Naive B cell (primary cell): Measurements from ENCODE around the gene TMEM132A. TPM values are rescaled to one million over a fixed set of nuclear protein-coding genes. Genes with fewer than 3 reads are reported as not detected.
A peak's percentile ranks its signal among the peaks of the same experiment; 100 is the strongest.

Source experiments
- ATAC-seq, 2 donors: fragments of 150-1000 bp; cut with Tn5 transposase; 2 replicates each; pipeline ENCODE4 v1.10.0; 2021; ENCODE audit warnings: low read depth in 2 of 2, mild to moderate bottlenecking in 2 of 2, moderate library complexity in 2 of 2
- DNase-seq: peaks from one replicate; pipeline ENCODE4 v3.0.0; 2022
- H3K27ac Mint-ChIP-seq, 6 donors: one replicate each; pipeline ENCODE4 v1.8.0; 2020 to 2022; ENCODE audit warnings: mild to moderate bottlenecking in 6 of 6, mixed read lengths in 6 of 6, moderate library complexity in 5 of 6, inconsistent platforms in 2 of 6
- H3K27me3 Mint-ChIP-seq, 3 donors: one replicate each; pipeline ENCODE4 v1.8.0; 2021 to 2022; ENCODE audit warnings: mixed read lengths in 3 of 3, mild to moderate bottlenecking in 1 of 3
- H3K36me3 Mint-ChIP-seq, 2 donors: one replicate each; pipeline ENCODE4 v1.8.0; 2020 to 2022; ENCODE audit warnings: mixed read lengths in 2 of 2, inconsistent platforms in 1 of 2, mild to moderate bottlenecking in 1 of 2
- H3K4me1 Mint-ChIP-seq, 3 donors: one replicate each; pipeline ENCODE4 v1.8.0; 2020 to 2022; ENCODE audit warnings: mixed read lengths in 3 of 3, inconsistent platforms in 1 of 3, mild to moderate bottlenecking in 1 of 3, moderate library complexity in 1 of 3
- H3K4me3 Mint-ChIP-seq, 8 donors: one replicate each; pipeline ENCODE4 v1.8.0; 2020 to 2022; ENCODE audit warnings: mild to moderate bottlenecking in 8 of 8, mixed read lengths in 8 of 8, moderate library complexity in 8 of 8, inconsistent platforms in 2 of 8
- H3K9me3 Mint-ChIP-seq, 7 donors: one replicate each; pipeline ENCODE4 v1.8.0; 2020 to 2022; ENCODE audit warnings: mixed read lengths in 7 of 7, mild to moderate bottlenecking in 5 of 7, inconsistent platforms in 2 of 7, moderate library complexity in 1 of 7
- polyA plus RNA-seq, 6 donors: library from polyadenylated mRNA; unstranded; fragments of 300-500 nt; fragmentation: Illumina TruSeq; gene quantifications; one replicate each; pipeline ENCODE4 v1.2.3, GENCODE V29; 2021; ENCODE audit warnings: low read depth in 6 of 6

The TMEM132A gene
- 1 to 10 TPM in 1 of 6 donors, under 1 TPM in 3, not detected in 2; 0.23 to 1.2 (median 0.40) TPM for polyA plus RNA-seq

GRCh38 chr11:60924110-60924905 is at the start of gene TMEM132A:
TSS of gene TMEM132A (plus strand) at chr11:60924460. CDS start at chr11:60924634, 174 bp downstream.
- peak; percentile 45 to 55 for ATAC-seq

GRCh38 chr11:60875366-60876167 is 48.7 kb upstream of the TMEM132A start:
- Mint-ChIP-seq H3K27me3 (peaks cover 0 to 4% (median 0%) of the 10 kb centered on the region in 3 donors), H3K36me3 (peaks cover 3% of the 10 kb centered on the region in 2 donors), H3K9me3 (no peaks in the 10 kb centered on the region), H3K4me1 (peaks cover 0 to 3% (median under 1%) of the 10 kb centered on the region in 3 donors), H3K4me3 (no peak overlapping the region), H3K27ac (no peak overlapping the region)
- DNase-seq (no peak), ATAC-seq (no peak)

More at GRCh38 chr11:60924110-60924905, at the start of gene TMEM132A:
- peaks cover 27 to 37% (median 34%) of the 10 kb centered on the region in 3 donors for H3K4me1 Mint-ChIP-seq
- peaks cover 7 to 29% (median 17%) of the 10 kb centered on the region in 3 donors for H3K27me3 Mint-ChIP-seq
- peaks cover 31% of the 10 kb centered on the region in 2 donors for H3K36me3 Mint-ChIP-seq
- peak within 1 kb of the TSS; percentile 67 to 86 (median 76) for H3K4me3 Mint-ChIP-seq
- no peak for DNase-seq
- peaks cover 0 to 2% (median 0%) of the 10 kb centered on the region in 7 donors for H3K9me3 Mint-ChIP-seq
- H3K27ac Mint-ChIP-seq: peak within 1 kb of the TSS in 4 of 6 donors; percentile 29 to 83 (median 72)

GRCh38 chr11:60876168-60876485 is 48.1 kb upstream of the TMEM132A start:
- Mint-ChIP-seq H3K4me3 (no peak overlapping the region), H3K27me3 (no peaks in the 10 kb centered on the region), H3K36me3 (peaks cover 3 to 9% of the 10 kb centered on the region in 2 donors), H3K4me1 (peaks cover 0 to 3% (median 2%) of the 10 kb centered on the region in 3 donors), H3K27ac (peak overlapping the region in 1 of 6 donors; percentile 33), H3K9me3 (no peaks in the 10 kb centered on the region)
- ATAC-seq (no peak), DNase-seq (no peak)

- Mint-ChIP-seq H3K27ac (peak overlapping the region in 1 of 6 donors; percentile 33), H3K27me3 (no peaks in the 10 kb centered on the region), H3K4me3 (no peak overlapping the region), H3K4me1 (peaks cover 0 to 2% (median 0%) of the 10 kb centered on the region in 3 donors), H3K9me3 (no peaks in the 10 kb centered on the region), H3K36me3 (peaks cover 9 to 16% of the 10 kb centered on the region in 2 donors)
- ATAC-seq (no peak), DNase-seq (no peak)
Measured at GRCh38 chr11:60878245-60879101, 45.8 kb upstream of the TMEM132A start.

- no peak for DNase-seq
- H3K36me3 Mint-ChIP-seq: peaks cover 9 to 16% of the 10 kb centered on the region in 2 donors
- H3K9me3 Mint-ChIP-seq: no peaks in the 10 kb centered on the region
- no peak overlapping the region for H3K4me3 Mint-ChIP-seq
- peaks cover 0 to 6% (median 2%) of the 10 kb centered on the region in 3 donors for H3K4me1 Mint-ChIP-seq
- ATAC-seq: no peak
- H3K27ac Mint-ChIP-seq: no peak overlapping the region
- no peaks in the 10 kb centered on the region for H3K27me3 Mint-ChIP-seq
Measured at GRCh38 chr11:60879104-60879503, 45.2 kb upstream of the TMEM132A start.

GRCh38 chr11:60879971-60880588 is 44.2 kb upstream of the TMEM132A start:
- Mint-ChIP-seq H3K36me3 (peaks cover 9 to 16% of the 10 kb centered on the region in 2 donors), H3K9me3 (no peaks in the 10 kb centered on the region), H3K27ac (peak overlapping the region in 1 of 6 donors; percentile 30), H3K27me3 (no peaks in the 10 kb centered on the region), H3K4me1 (peaks cover 0 to 7% (median 2%) of the 10 kb centered on the region in 3 donors), H3K4me3 (no peak overlapping the region)
- DNase-seq (no peak), ATAC-seq (no peak)

- Mint-ChIP-seq H3K4me1 (peaks cover 0 to 7% (median 2%) of the 10 kb centered on the region in 3 donors), H3K27ac (peak overlapping the region in 1 of 6 donors; percentile 4), H3K9me3 (no peaks in the 10 kb centered on the region), H3K36me3 (peaks cover 9 to 16% of the 10 kb centered on the region in 2 donors), H3K27me3 (no peaks in the 10 kb centered on the region), H3K4me3 (no peak overlapping the region)
- ATAC-seq (no peak), DNase-seq (no peak)
Measured at GRCh38 chr11:60880643-60881282, 43.5 kb upstream of the TMEM132A start.

- no peak overlapping the region for H3K4me3 Mint-ChIP-seq
- peaks cover 0 to 14% of the 10 kb centered on the region in 2 donors for H3K36me3 Mint-ChIP-seq
- H3K27ac Mint-ChIP-seq: peak overlapping the region in 2 of 6 donors; percentile 10 to 28
- peak; percentile 30 to 53 for ATAC-seq
- peaks cover 0 to 7% (median 4%) of the 10 kb centered on the region in 3 donors for H3K4me1 Mint-ChIP-seq
- H3K27me3 Mint-ChIP-seq: no peaks in the 10 kb centered on the region
- DNase-seq: no peak
- no peaks in the 10 kb centered on the region for H3K9me3 Mint-ChIP-seq
Measured at GRCh38 chr11:60887556-60887955, 36.7 kb upstream of the TMEM132A start.

- Mint-ChIP-seq H3K4me3 (no peak overlapping the region), H3K36me3 (peaks cover 5 to 18% of the 10 kb centered on the region in 2 donors), H3K4me1 (peaks cover 0 to 4% (median 0%) of the 10 kb centered on the region in 3 donors), H3K27me3 (no peaks in the 10 kb centered on the region), H3K9me3 (no peaks in the 10 kb centered on the region), H3K27ac (peak overlapping the region in 3 of 6 donors; percentile 17 to 53 (median 45))
- ATAC-seq: no peak
- DNase-seq: no peak
Measured at GRCh38 chr11:60889869-60890311, 34.4 kb upstream of the TMEM132A start.

GRCh38 chr11:60890696-60891095 is 33.6 kb upstream of the TMEM132A start:
- peaks cover 13 to 18% of the 10 kb centered on the region in 2 donors for H3K36me3 Mint-ChIP-seq
- ATAC-seq (no peak), DNase-seq (no peak)
- H3K9me3 Mint-ChIP-seq: no peaks in the 10 kb centered on the region
- H3K4me3 Mint-ChIP-seq: no peak overlapping the region
- no peaks in the 10 kb centered on the region for H3K27me3 Mint-ChIP-seq
- H3K4me1 Mint-ChIP-seq: peaks cover 0 to 4% (median 0%) of the 10 kb centered on the region in 3 donors
- H3K27ac Mint-ChIP-seq: no peak overlapping the region

- no peaks in the 10 kb centered on the region for H3K27me3 Mint-ChIP-seq
Measured at GRCh38 chr11:60891103-60891741, 33.0 kb upstream of the TMEM132A start.

More at GRCh38 chr11:60891103-60891741, 33.0 kb upstream of the TMEM132A start:
- Mint-ChIP-seq H3K9me3 (no peaks in the 10 kb centered on the region), H3K4me1 (peaks cover 0 to 4% (median 0%) of the 10 kb centered on the region in 3 donors), H3K36me3 (peaks cover 13 to 18% of the 10 kb centered on the region in 2 donors), H3K4me3 (no peak overlapping the region), H3K27ac (no peak overlapping the region)
- ATAC-seq (no peak), DNase-seq (no peak)
